Hepatocyte (in vitro differentiated cells): ENCODE results near the gene RNF224. TPM values are rescaled to one million over a fixed set of nuclear protein-coding genes. Genes with fewer than 3 reads are reported as not detected.

Experiments
- DNase-seq: peaks from one replicate; pipeline ENCODE4 v3.0.0-alpha.2; 2016; ENCODE audit warnings: low spot score
- H2AFZ ChIP-seq: fragments of 200-600 bp; sonication (generic); 2 replicates; pipeline ENCODE4 v1.6.0; 2016; ENCODE audit warnings: antibody characterized with exemption, mild to moderate bottlenecking
- H3K27ac ChIP-seq: fragments of 200-600 bp; sonication (generic); 2 replicates; pipeline ENCODE4 v1.5.1; 2016; ENCODE audit warnings: mild to moderate bottlenecking
- H3K27me3 ChIP-seq: fragments of 200-600 bp; sonication (generic); 2 replicates; pipeline ENCODE4 v1.6.1; 2016
- H3K36me3 ChIP-seq: fragments of 200-600 bp; sonication (generic); replicated peaks from 2 replicates; pipeline ENCODE4 v1.5.1; 2016; ENCODE audit warnings: low read depth; ENCODE audit not compliant: insufficient read depth
- H3K4me1 ChIP-seq: fragments of 200-600 bp; sonication (generic); 2 replicates; pipeline ENCODE4 v1.5.1; 2016; ENCODE audit warnings: mild to moderate bottlenecking, moderate library complexity; ENCODE audit not compliant: insufficient read depth
- H3K4me2 ChIP-seq: fragments of 200-600 bp; sonication (generic); 2 replicates; pipeline ENCODE4 v1.6.0; 2016
- H3K4me3 ChIP-seq: fragments of 200-600 bp; sonication (generic); 2 replicates; pipeline ENCODE4 v1.5.1; 2016; ENCODE audit warnings: mild to moderate bottlenecking
- H3K79me2 ChIP-seq: fragments of 200-600 bp; sonication (generic); 2 replicates; pipeline ENCODE4 v1.6.0; 2017; ENCODE audit warnings: mild to moderate bottlenecking
- H3K9me2 ChIP-seq: fragments of 200-600 bp; sonication (generic); replicated peaks from 2 replicates; pipeline ENCODE4 v1.6.0; 2017; ENCODE audit warnings: mild to moderate bottlenecking; ENCODE audit not compliant: insufficient read depth
- H3K9me3 ChIP-seq: fragments of 200-600 bp; sonication (generic); 2 replicates; pipeline ENCODE4 v1.5.1; 2016; ENCODE audit warnings: low read depth, mild to moderate bottlenecking
- H4K20me1 ChIP-seq: fragments of 200-600 bp; sonication (generic); 2 replicates; pipeline ENCODE4 v1.6.0; 2016; ENCODE audit warnings: mild to moderate bottlenecking; ENCODE audit not compliant: insufficient read depth, poor library complexity, severe bottlenecking
- EZH2 ChIP-seq: fragments of 200-600 bp; sonication (generic); IDR thresholded peaks from 2 replicates; pipeline ENCODE4 v1.6.1; 2016; ENCODE audit warnings: antibody characterized with exemption, mild to moderate bottlenecking, borderline replicate concordance
- EZH2phosphoT487 ChIP-seq: fragments of 200-600 bp; sonication (generic); IDR thresholded peaks from one replicate; pipeline ENCODE4 v1.6.1; 2018; ENCODE audit warnings: antibody characterized with exemption, mild to moderate bottlenecking, low read depth, moderate library complexity; ENCODE audit not compliant: unreplicated experiment, severe bottlenecking
- WGBS: methylation state at CpG from one replicate; pipeline ENCODE4 v1.1.6; 2016; ENCODE audit warnings: low lambda C conversion rate; ENCODE audit errors: missing lambda C conversion rate; 5-methylcytosine and 5-hydroxymethylcytosine counted together
- polyA plus RNA-seq: library from polyadenylated mRNA; unstranded; fragments of >200 nt; fragmentation: Nextera tagmentation; extraction: Ambion mirVana; gene quantifications from 2 replicates; pipeline ENCODE4 v1.2.1, GENCODE V29; 2016
- total RNA-seq: library from RNA; depleted of rRNA; stranded (reverse); fragments of >200 nt; gene quantifications from 2 replicates; pipeline ENCODE4 v1.2.3, GENCODE V29; 2014
- TF ChIP-seq, protein P1 (sequence below): fragments of 200-600 bp; sonication (generic); IDR thresholded peaks from 2 replicates; pipeline ENCODE4 v1.5.1; 2016; ENCODE audit warnings: antibody characterized with exemption, mild to moderate bottlenecking; ENCODE audit not compliant: poor library complexity

The RNF224 gene
- total and polyA plus RNA-seq, 2 experiments from 2014 or later: 1.1 to 1.4 TPM

DNA sequence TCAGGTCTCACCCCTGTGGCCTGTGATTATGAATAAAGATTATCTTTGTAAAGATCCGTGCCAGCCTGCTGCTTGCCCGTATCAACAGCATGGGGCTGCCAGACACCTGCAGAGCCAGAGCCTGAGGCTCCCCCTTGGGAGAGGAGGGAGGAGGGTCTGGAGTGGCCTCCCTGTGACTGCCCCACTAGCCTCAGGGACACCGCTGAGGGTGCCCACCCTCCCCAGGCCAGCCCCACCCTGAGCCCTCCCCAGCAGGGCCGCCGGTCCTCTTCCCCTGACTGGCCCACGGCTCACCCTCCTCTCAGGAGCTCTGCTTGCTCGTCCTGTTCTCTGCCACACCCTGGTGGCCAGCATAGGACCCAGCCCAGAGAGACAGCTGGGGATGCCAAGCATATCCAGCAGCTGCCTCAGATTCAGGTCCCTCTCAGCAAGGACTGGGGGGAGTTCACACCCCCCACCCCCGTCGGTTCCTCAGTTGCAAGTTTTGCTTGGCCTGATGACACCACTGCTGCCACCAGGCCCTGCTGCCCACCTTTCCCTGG is 36.9 kb upstream of the RNF224 start:
- Histone ChIP-seq H3K36me3 (no peaks in the 10 kb centered on the region), H3K9me3 (no peaks in the 10 kb centered on the region), H3K4me2 (peak overlapping the region; percentile 92), H3K4me1 (peaks cover 34% of the 10 kb centered on the region), H3K27ac (peak overlapping the region; percentile 98), H3K27me3 (no peaks in the 10 kb centered on the region), H4K20me1 (peaks cover 45% of the 10 kb centered on the region), H3K9me2 (no peaks in the 10 kb centered on the region), H2AFZ (no peak overlapping the region), H3K79me2 (peaks cover 79% of the 10 kb centered on the region), H3K4me3 (no peak overlapping the region)
- 96% methylated on average over 5 of the region's 9 CpGs for WGBS
- TF ChIP-seq, protein P1, sequence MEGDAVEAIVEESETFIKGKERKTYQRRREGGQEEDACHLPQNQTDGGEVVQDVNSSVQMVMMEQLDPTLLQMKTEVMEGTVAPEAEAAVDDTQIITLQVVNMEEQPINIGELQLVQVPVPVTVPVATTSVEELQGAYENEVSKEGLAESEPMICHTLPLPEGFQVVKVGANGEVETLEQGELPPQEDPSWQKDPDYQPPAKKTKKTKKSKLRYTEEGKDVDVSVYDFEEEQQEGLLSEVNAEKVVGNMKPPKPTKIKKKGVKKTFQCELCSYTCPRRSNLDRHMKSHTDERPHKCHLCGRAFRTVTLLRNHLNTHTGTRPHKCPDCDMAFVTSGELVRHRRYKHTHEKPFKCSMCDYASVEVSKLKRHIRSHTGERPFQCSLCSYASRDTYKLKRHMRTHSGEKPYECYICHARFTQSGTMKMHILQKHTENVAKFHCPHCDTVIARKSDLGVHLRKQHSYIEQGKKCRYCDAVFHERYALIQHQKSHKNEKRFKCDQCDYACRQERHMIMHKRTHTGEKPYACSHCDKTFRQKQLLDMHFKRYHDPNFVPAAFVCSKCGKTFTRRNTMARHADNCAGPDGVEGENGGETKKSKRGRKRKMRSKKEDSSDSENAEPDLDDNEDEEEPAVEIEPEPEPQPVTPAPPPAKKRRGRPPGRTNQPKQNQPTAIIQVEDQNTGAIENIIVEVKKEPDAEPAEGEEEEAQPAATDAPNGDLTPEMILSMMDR: no peak
- TF ChIP-seq EZH2 (no peak), EZH2phosphoT487 (no peak)
- peak; percentile 42 for DNase-seq

DNA sequence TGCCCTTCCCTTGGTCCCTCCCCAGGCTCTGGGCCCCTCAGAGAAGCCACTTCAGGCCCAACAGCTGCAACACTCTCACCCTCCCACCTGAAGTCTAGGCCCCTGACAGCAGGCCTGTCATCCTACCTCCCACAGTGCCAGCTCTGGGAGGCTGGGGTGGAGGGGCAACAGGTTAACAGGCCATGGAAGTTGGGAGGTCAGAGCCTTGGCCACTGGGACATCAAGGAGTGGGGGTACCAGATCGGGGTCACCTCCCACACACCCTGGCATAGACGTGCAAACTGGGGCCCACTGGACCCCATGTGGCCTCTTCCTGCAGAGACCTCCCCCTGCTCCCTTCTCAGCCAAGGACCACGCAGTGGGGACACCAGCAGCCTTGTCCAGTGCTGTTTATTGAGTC is 36.1 kb upstream of the RNF224 start:
- no peaks in the 10 kb centered on the region for H3K27me3 ChIP-seq
- no peaks in the 10 kb centered on the region for H3K9me3 ChIP-seq
- DNase-seq: no peak
- H3K4me3 ChIP-seq: no peak overlapping the region
- H3K36me3 ChIP-seq: no peaks in the 10 kb centered on the region
- 94% methylated on average over 3 of the region's 3 CpGs for WGBS
- peaks cover 54% of the 10 kb centered on the region for H4K20me1 ChIP-seq
- H2AFZ ChIP-seq: no peak overlapping the region
- no peaks in the 10 kb centered on the region for H3K9me2 ChIP-seq
- peaks cover 87% of the 10 kb centered on the region for H3K79me2 ChIP-seq
- no peak overlapping the region for H3K27ac ChIP-seq
- TF ChIP-seq, protein P1: no peak
- no peak for TF ChIP-seq EZH2phosphoT487
- no peak for TF ChIP-seq EZH2
- H3K4me2 ChIP-seq: no peak overlapping the region
- H3K4me1 ChIP-seq: peaks cover 41% of the 10 kb centered on the region

DNA sequence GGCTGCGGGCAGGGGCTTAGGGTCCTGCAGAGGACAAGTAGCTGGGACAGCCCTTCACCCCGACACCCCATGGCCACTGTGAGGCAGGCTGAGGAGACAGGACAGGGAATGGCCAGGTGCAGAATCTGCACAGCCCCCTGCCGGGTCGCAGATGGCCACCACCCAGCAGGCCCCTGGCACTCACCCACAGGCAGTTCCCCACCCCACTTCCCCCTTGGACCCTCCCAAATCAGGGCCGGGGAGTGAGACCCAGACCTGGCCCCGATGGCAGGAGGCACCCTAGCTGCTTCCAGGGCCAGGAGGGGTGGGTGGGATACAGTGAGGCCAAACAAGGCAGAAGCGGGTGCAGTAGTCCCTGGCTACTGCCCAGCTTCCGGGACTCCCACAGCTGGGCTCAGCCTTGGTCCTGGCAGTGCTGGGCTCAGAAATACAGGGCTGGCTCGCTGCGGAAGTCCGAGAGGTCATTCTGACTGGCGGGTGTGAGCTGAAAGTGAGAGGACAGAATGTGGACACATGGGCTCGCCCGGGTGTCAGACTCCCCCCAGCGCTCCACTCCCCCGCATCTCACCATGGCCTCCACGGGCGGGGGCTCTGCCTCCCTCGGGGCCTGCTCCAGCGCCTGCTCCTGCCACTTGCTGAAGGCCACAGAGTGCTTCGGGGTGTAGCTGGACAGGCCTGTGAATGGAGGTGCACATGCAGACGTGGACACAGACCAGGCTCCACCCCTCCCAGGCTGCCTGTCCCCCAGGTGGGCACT is 35.4 kb upstream of the RNF224 start:
- 92% methylated on average over 20 of the region's 22 CpGs for WGBS
- Histone ChIP-seq H3K4me1 (peaks cover 41% of the 10 kb centered on the region), H3K79me2 (peaks cover 88% of the 10 kb centered on the region), H3K27ac (no peak overlapping the region), H4K20me1 (peaks cover 59% of the 10 kb centered on the region), H3K4me3 (no peak overlapping the region), H2AFZ (no peak overlapping the region), H3K9me3 (no peaks in the 10 kb centered on the region), H3K27me3 (no peaks in the 10 kb centered on the region), H3K4me2 (no peak overlapping the region), H3K36me3 (no peaks in the 10 kb centered on the region), H3K9me2 (no peaks in the 10 kb centered on the region)
- no peak for DNase-seq
- TF ChIP-seq, protein P1: no peak
- TF ChIP-seq EZH2phosphoT487: no peak
- TF ChIP-seq EZH2: no peak
